ENCODE measurements around the gene CACHD1.

GRCh38 chr1:64721135-64721534 lies 251.2 kb downstream of the CACHD1 start:
- TF ChIP-seq CTCF (IDR thresholded peaks at IDR 0.05): no peak
- no peak for TF ChIP-seq POLR2A (IDR thresholded peaks at IDR 0.05)
